Left ventricle myocardium inferior (tissue), 1 donor: ENCODE data around the gene CDH18. TPM values are rescaled to one million over a fixed set of nuclear protein-coding genes. Genes with fewer than 3 reads are reported as not detected.

Experiments used
- DNase-seq: peaks from one replicate; pipeline ENCODE4 v3.0.0-alpha.2; 2020
- H3K27ac ChIP-seq: fragments of 200-600 bp; replicated peaks from 2 replicates; pipeline ENCODE4 v1.8.0; 2021
- H3K27me3 ChIP-seq: fragments of 200-600 bp; 2 replicates; pipeline ENCODE4 v1.8.0; 2021; ENCODE audit warnings: low read depth
- H3K36me3 ChIP-seq: fragments of 200-600 bp; 2 replicates; pipeline ENCODE4 v1.8.0; 2021
- H3K4me1 ChIP-seq: fragments of 200-600 bp; 2 replicates; pipeline ENCODE4 v1.8.0; 2021
- H3K4me3 ChIP-seq: fragments of 200-600 bp; 2 replicates; pipeline ENCODE4 v1.8.0; 2021; ENCODE audit warnings: mild to moderate bottlenecking, moderate library complexity
- H3K9me3 ChIP-seq: fragments of 200-600 bp; replicated peaks from 2 replicates; pipeline ENCODE4 v1.8.0; 2021
- CTCF ChIP-seq: fragments of 200-600 bp; IDR thresholded peaks from 2 replicates; pipeline ENCODE4 v1.8.0; 2021; ENCODE audit warnings: antibody characterized with exemption, mild to moderate bottlenecking, borderline replicate concordance
- intact Hi-C: fragments of 100-400 bp; cut with micrococcal nuclease; formaldehyde crosslinking; loops from one replicate; pipeline ENCODE4 v1.11.0; 2022
- total RNA-seq: library from RNA; stranded (reverse); fragmentation: NEBNext Ultra II Directional; extraction: Animal tissue kit (Norgen Biotek cat#: 25700); gene quantifications from one replicate; pipeline ENCODE4 v1.2.1, GENCODE V29; 2021
- donor health status: DM: no; HTN: yes; CAD: no; lungs with severe emphysema.

Gene CDH18
- total RNA-seq, 1 donor from 2014 or later = not detected

DNA sequence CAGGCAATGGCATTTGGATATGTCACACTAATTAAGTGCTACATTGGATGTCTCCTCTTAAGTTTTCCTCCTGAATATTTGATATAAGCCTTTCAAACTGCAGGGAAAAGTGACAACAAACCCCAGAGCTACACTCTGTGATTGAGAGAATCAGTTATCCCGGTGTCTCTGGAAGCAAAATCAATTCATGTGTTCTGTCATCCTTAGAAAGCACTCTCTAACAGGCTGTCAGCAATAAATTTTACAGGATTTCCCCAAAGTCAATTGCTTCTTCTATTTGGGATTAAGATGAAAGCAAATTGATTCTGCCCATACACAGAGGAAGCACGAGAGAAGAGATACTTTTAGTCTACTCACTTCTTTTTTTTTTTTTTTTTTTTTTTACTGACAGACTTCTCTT is 332.4 kb downstream of the CDH18 start:
- no peak for TF ChIP-seq CTCF
- peaks cover 5% of the 10 kb centered on the region for H3K9me3 ChIP-seq
- no peaks in the 10 kb centered on the region for H3K4me1 ChIP-seq
- DNase-seq = no peak
- intact Hi-C loops = no loop called here
- H3K27me3 ChIP-seq = no peaks in the 10 kb centered on the region
- H3K4me3 ChIP-seq = no peak overlapping the region
- H3K27ac ChIP-seq = no peak overlapping the region
- no peaks in the 10 kb centered on the region for H3K36me3 ChIP-seq

DNA sequence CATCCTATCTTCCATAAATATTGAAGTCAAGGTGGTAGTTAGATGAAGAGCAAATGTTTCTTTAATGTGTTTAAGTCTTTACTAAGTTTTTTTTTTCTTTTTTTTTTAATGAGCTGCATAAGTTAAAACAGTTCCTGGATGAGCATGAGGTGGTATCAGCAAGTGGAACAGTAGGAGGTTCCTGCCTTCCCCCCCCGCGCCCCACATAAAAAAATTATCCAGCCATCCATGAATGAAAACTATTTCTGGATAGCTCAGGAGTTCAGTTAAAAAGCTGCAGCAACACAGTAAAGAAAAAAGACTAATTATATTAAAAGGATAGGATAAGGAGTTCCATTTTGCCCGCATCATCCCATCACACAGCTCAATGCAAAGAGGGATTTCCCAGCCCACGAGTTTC is 349.5 kb downstream of the CDH18 start:
- Histone ChIP-seq H3K4me3 (no peak overlapping the region), H3K36me3 (no peaks in the 10 kb centered on the region), H3K27me3 (no peaks in the 10 kb centered on the region), H3K27ac (no peak overlapping the region), H3K4me1 (no peaks in the 10 kb centered on the region), H3K9me3 (peaks cover 11% of the 10 kb centered on the region)
- intact Hi-C loops = no loop called here
- TF ChIP-seq CTCF = no peak
- DNase-seq = no peak

- Histone ChIP-seq H3K27ac (no peak overlapping the region), H3K9me3 (peaks cover 6% of the 10 kb centered on the region), H3K4me1 (no peaks in the 10 kb centered on the region), H3K4me3 (no peak overlapping the region), H3K27me3 (no peaks in the 10 kb centered on the region), H3K36me3 (no peaks in the 10 kb centered on the region)
- intact Hi-C loops = no loop called here
- DNase-seq = no peak
- no peak for TF ChIP-seq CTCF
These were observed 357.1 kb downstream of the CDH18 start for GRCh38 chr5:19630876-19631275.

GRCh38 chr5:19626211-19626610 is 361.8 kb downstream of the CDH18 start:
- intact Hi-C loops = no loop called here
- no peaks in the 10 kb centered on the region for H3K4me1 ChIP-seq
- no peaks in the 10 kb centered on the region for H3K36me3 ChIP-seq
- H3K4me3 ChIP-seq = no peak overlapping the region
- no peak overlapping the region for H3K27ac ChIP-seq
- no peak for DNase-seq
- H3K9me3 ChIP-seq = peaks cover 6% of the 10 kb centered on the region
- no peaks in the 10 kb centered on the region for H3K27me3 ChIP-seq
- TF ChIP-seq CTCF = no peak

DNA sequence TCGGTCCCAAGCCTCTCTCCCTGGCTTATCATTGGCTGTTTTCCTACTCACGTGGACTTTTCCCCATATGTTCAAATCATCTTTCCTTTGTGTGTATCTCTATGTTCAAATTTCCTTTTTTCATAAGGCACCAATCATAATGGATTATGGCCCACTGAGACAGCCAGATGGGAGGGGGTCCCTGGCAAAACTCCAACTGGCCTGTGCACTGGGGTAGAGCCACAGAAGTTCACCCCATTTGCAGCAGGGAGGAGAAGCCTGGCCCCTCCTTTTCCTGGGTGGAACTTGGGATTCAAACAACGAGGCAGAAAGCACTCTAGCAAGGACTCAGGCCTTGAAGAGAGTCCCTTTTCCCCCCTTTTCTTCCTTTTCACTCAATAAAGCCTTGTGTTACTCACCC is 362.4 kb downstream of the CDH18 start:
- Histone ChIP-seq H3K27me3 (no peaks in the 10 kb centered on the region), H3K4me3 (no peak overlapping the region), H3K4me1 (no peaks in the 10 kb centered on the region), H3K9me3 (peaks cover 6% of the 10 kb centered on the region), H3K36me3 (no peaks in the 10 kb centered on the region), H3K27ac (no peak overlapping the region)
- TF ChIP-seq CTCF = no peak
- intact Hi-C loops = no loop called here
- DNase-seq = no peak

DNA sequence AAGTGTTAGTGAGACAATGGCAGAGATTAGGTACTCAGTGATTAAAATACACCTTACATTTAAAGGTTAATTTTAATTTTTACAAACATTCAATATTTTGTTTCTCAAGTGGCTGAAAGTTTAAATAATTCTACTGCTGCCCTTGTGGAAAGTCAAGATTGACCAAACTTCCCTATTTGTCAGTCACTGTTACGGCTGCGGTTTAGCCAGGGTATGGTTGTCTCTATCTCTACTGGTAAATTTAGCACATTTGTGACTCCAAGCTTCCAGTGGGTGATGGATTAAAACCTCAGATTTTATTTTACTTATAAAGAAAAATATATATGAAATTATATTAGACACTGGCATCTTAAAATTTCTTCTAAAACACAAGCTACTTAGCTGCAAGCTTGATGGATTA is 368.4 kb downstream of the CDH18 start:
- H3K9me3 ChIP-seq = no peaks in the 10 kb centered on the region
- no peaks in the 10 kb centered on the region for H3K4me1 ChIP-seq
- H3K27me3 ChIP-seq = no peaks in the 10 kb centered on the region
- no peak overlapping the region for H3K27ac ChIP-seq
- intact Hi-C loops = no loop called here
- no peak for TF ChIP-seq CTCF
- no peak overlapping the region for H3K4me3 ChIP-seq
- H3K36me3 ChIP-seq = no peaks in the 10 kb centered on the region
- DNase-seq = no peak
